DND-41 (cell line): ENCODE results near the gene TBX6.

Experiments
- ATAC-seq: fragments of 200-7000 bp; cut with Tn5 transposase; 3 replicates; pipeline ENCODE4 v1.9.1; 2021; ENCODE audit warnings: low read depth; ENCODE audit not compliant: insufficient read depth
- DNase-seq: peaks from one replicate; pipeline ENCODE4 v3.0.0-alpha.2; 2020
- H2AFZ ChIP-seq: 2 replicates; pipeline ENCODE4 v1.6.0; 2012; ENCODE audit warnings: low read depth, low read length
- H3K27ac ChIP-seq: 2 replicates; pipeline ENCODE4 v1.5.1; 2012; ENCODE audit warnings: low read length, inconsistent platforms
- H3K27me3 ChIP-seq: fragments of 200-600 bp; sonication (generic); 2 replicates; pipeline ENCODE4 v1.6.0; 2012; ENCODE audit warnings: low read length, mild to moderate bottlenecking, inconsistent platforms; ENCODE audit not compliant: insufficient read depth, poor library complexity
- H3K36me3 ChIP-seq: 2 replicates; pipeline ENCODE4 v1.5.1; 2012; ENCODE audit warnings: low read length, inconsistent platforms; ENCODE audit not compliant: insufficient read depth
- H3K4me1 ChIP-seq: 2 replicates; pipeline ENCODE4 v1.5.1; 2012; ENCODE audit warnings: mild to moderate bottlenecking, low read length; ENCODE audit not compliant: insufficient read depth
- H3K4me2 ChIP-seq: 2 replicates; pipeline ENCODE4 v1.6.0; 2012; ENCODE audit warnings: mild to moderate bottlenecking, moderate library complexity, low read length, inconsistent platforms; ENCODE audit not compliant: insufficient read depth
- H3K4me3 ChIP-seq, 2 experiments: fragments of 200-600 bp in 1 of 2; shearing (Covaris generic) in 1 of 2; 2 replicates each; pipeline ENCODE4 v1.5.1; 2012 to 2016; ENCODE audit warnings: inconsistent platforms in 2 of 2, low read length in 2 of 2, mild to moderate bottlenecking in 2 of 2, low read depth in 1 of 2, moderate library complexity in 1 of 2
- H3K79me2 ChIP-seq: 2 replicates; pipeline ENCODE4 v1.6.0; 2012; ENCODE audit warnings: low read length, inconsistent platforms; ENCODE audit not compliant: insufficient read depth
- H3K9ac ChIP-seq: 2 replicates; pipeline ENCODE4 v1.6.0; 2012; ENCODE audit warnings: low read depth, mild to moderate bottlenecking, inconsistent platforms, low read length, moderate library complexity
- H3K9me3 ChIP-seq: 2 replicates; pipeline ENCODE4 v1.5.1; 2012; ENCODE audit warnings: low read length, moderate library complexity, mild to moderate bottlenecking, inconsistent platforms; ENCODE audit not compliant: insufficient read depth, severe bottlenecking
- H4K20me1 ChIP-seq: 2 replicates; pipeline ENCODE4 v1.6.0; 2012; ENCODE audit warnings: low read length; ENCODE audit not compliant: insufficient read depth
- EZH2 ChIP-seq: IDR thresholded peaks from 3 replicates; pipeline ENCODE4 v1.6.1; 2012; ENCODE audit warnings: borderline replicate concordance, low read depth, mild to moderate bottlenecking, moderate library complexity, low read length, inconsistent platforms; ENCODE audit not compliant: severe bottlenecking
- TF ChIP-seq, protein P1 (sequence below): IDR thresholded peaks from 2 replicates; pipeline ENCODE4 v1.5.1; 2012; ENCODE audit warnings: borderline replicate concordance, low read length, moderate library complexity, mild to moderate bottlenecking; ENCODE audit not compliant: poor library complexity, severe bottlenecking; ENCODE audit errors: extremely low read depth

TBX6 gene

DNA sequence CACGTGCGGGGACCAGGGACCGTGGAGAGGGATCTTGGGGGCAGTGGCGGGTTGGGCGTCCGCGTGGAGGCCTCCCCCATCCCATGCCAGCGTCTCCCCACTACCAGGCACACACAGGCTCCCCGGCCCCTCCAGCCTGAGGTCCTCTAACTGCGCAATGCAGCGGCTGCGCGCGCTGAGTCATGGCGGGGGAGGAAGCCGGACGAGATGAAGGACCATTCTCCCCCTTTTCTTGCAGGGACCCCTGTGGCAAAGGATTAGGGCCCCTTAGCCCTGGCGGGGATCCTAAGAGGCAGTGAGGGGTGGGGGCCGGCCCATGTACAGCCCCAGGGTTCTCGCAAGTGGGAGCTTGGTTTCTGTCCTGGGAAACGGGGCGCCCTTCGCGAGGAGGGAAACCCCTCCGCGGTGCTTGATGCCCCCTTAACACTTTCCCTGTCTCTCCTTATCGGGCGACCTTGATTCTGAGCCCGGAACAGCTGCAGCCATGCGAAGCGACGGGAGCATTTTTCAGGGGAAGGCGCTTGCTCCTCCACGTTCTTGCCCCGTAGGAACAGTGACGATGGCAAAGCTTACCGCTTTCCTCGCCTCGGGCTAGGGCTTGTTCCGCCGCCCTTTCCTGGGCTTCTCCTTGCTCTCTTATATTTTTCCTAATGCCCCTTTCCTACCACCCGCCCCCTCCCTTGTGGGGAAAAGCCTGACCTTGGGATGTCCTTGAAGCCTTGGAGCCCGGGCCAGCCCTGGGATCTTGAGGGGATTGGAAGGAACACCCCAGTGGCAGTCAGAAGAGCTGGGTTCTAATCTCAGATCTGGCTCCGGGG lies 25.6 kb downstream of the TBX6 start:
- peaks cover 56% of the 10 kb centered on the region for H3K36me3 ChIP-seq
- peaks cover 47% of the 10 kb centered on the region for H4K20me1 ChIP-seq
- H3K79me2 ChIP-seq: peaks cover 66% of the 10 kb centered on the region
- H3K4me3 ChIP-seq: peak overlapping the region; percentile 83 to 89
- TF ChIP-seq, protein P1, sequence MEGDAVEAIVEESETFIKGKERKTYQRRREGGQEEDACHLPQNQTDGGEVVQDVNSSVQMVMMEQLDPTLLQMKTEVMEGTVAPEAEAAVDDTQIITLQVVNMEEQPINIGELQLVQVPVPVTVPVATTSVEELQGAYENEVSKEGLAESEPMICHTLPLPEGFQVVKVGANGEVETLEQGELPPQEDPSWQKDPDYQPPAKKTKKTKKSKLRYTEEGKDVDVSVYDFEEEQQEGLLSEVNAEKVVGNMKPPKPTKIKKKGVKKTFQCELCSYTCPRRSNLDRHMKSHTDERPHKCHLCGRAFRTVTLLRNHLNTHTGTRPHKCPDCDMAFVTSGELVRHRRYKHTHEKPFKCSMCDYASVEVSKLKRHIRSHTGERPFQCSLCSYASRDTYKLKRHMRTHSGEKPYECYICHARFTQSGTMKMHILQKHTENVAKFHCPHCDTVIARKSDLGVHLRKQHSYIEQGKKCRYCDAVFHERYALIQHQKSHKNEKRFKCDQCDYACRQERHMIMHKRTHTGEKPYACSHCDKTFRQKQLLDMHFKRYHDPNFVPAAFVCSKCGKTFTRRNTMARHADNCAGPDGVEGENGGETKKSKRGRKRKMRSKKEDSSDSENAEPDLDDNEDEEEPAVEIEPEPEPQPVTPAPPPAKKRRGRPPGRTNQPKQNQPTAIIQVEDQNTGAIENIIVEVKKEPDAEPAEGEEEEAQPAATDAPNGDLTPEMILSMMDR: peak; percentile 3
- TF ChIP-seq EZH2: no peak
- ATAC-seq (0 out of 3 replicates have a peak, but pooled peaks have one; percentile 1), DNase-seq (no peak)
- H3K27me3 ChIP-seq: no peaks in the 10 kb centered on the region
- H3K4me1 ChIP-seq: peaks cover 49% of the 10 kb centered on the region
- no peak overlapping the region for H2AFZ ChIP-seq
- H3K27ac ChIP-seq: peak overlapping the region; percentile 83
- H3K9me3 ChIP-seq: no peaks in the 10 kb centered on the region
- peak overlapping the region; percentile 94 for H3K9ac ChIP-seq
- H3K4me2 ChIP-seq: peak overlapping the region; percentile 93

DNA sequence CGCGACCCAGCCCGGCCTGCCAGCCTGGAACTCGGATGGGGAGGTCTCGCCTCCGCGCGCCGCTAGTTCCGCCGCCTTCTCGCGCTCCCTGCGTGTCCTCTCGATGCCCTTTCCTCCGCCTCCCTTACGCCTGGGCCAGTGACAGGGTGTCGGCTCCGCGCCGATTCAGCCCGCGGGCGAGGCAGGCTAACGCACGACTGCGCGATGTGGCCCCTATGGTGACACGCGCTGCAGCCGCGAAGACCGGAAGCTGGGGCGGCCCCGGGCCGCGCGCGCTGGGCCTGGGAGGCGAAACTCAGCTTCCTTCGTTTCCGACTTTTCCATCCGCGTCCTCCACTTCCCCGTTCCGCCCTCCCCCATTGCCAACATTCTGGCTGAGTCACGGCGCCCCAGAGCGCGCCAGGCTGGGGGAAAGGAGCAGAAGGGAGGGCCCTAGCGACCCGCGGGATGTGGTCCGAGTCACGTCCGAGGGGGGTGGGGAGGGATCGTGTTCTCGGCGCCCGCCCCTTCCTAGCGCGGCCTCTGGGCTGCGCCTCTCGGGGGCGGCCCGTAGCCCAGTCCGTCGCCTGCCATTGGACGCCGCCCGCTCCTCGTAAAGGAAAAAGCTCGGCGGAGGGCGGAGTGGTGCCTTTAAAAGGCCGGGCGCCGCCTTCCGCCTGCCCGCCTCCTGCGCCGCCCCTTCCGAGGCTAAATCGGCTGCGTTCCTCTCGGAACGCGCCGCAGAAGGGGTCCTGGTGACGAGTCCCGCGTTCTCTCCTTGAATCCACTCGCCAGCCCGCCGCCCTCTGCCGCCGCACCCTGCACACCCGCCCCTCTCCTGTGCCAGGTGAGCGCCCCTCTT lies 26.4 kb downstream of the TBX6 start, which contains the start of gene ALDOA:
Gene ALDOA, plus strand, starts transcription at position 659 of the 841 bp plus-strand sequence. CDS start 1,138 bp downstream, outside the sequence.
- Histone ChIP-seq H4K20me1 (peaks cover 44% of the 10 kb centered on the region), H3K9ac (peak within 1 kb of the TSS; percentile 94), H3K4me2 (peak within 1 kb of the TSS; percentile 93), H3K79me2 (peaks cover 66% of the 10 kb centered on the region), H3K27ac (peak within 1 kb of the TSS; percentile 99), H3K36me3 (peaks cover 47% of the 10 kb centered on the region), H3K4me1 (peaks cover 49% of the 10 kb centered on the region), H3K27me3 (no peaks in the 10 kb centered on the region), H3K9me3 (no peaks in the 10 kb centered on the region), H3K4me3 (peak within 1 kb of the TSS; percentile 83 to 89), H2AFZ (peak within 1 kb of the TSS; percentile 92)
- ATAC-seq (peak; percentile 84), DNase-seq (peak; percentile 98)
- TF ChIP-seq EZH2: no peak
- TF ChIP-seq, protein P1: no peak

DNA sequence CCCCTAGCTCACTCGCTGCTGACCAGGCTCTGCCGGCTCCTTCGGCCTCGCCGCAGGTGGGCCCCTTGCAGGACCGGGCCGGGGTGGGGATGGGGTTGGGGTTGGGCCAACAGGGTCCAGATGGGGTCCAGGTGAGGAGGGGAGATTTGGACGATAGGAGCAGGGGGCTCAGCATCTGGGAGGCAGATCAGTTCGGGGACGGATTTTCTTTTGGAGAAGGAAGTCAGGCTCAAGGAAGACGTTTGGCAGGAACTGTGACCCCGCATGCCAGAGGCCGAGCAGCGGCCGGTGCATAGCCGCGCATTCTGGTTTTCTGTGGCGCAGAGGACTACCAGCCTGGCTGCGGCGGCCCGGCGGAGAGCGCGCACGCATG lies 27.0 kb downstream of the TBX6 start:
- TF ChIP-seq EZH2: no peak
- TF ChIP-seq, protein P1: no peak
- peak overlapping the region; percentile 94 for H3K9ac ChIP-seq
- peak overlapping the region; percentile 83 to 89 for H3K4me3 ChIP-seq
- H2AFZ ChIP-seq: peak overlapping the region; percentile 92
- H3K27me3 ChIP-seq: no peaks in the 10 kb centered on the region
- no peaks in the 10 kb centered on the region for H3K9me3 ChIP-seq
- peak overlapping the region; percentile 93 for H3K4me2 ChIP-seq
- H3K36me3 ChIP-seq: peaks cover 42% of the 10 kb centered on the region
- peaks cover 63% of the 10 kb centered on the region for H3K79me2 ChIP-seq
- DNase-seq: no peak
- no peak for ATAC-seq
- H3K4me1 ChIP-seq: peaks cover 45% of the 10 kb centered on the region
- H3K27ac ChIP-seq: peak overlapping the region; percentile 99
- peaks cover 38% of the 10 kb centered on the region for H4K20me1 ChIP-seq
